ENCODE data around the gene CRABP1.
A peak's percentile ranks its signal among the peaks of the same experiment; 100 is the strongest.

CRABP1 gene

GRCh38 chr15:78347586-78348543 lies 7.7 kb downstream of the CRABP1 start:
- peak; percentile 55 for DNase-seq (ENCODE audit: low read depth, low spot score)

GRCh38 chr15:78350058-78350457 lies 9.9 kb downstream of the CRABP1 start:
- DNase-seq (ENCODE audit: low read depth, low spot score), result no peak

- DNase-seq (ENCODE audit: low read depth, low spot score), result no peak
Observed at GRCh38 chr15:78351539-78351938, 11.4 kb downstream of the CRABP1 start.

GRCh38 chr15:78353093-78353492 lies 12.9 kb downstream of the CRABP1 start:
- no peak for DNase-seq (ENCODE audit: low read depth, low spot score)

- DNase-seq (ENCODE audit: low read depth, low spot score), result no peak
Observed at GRCh38 chr15:78355177-78355576, 15.0 kb downstream of the CRABP1 start.

- no peak for DNase-seq (ENCODE audit: low read depth, low spot score)
Observed at GRCh38 chr15:78358102-78358870, 18.1 kb downstream of the CRABP1 start.

- no peak for DNase-seq (ENCODE audit: low read depth, low spot score)
Observed at GRCh38 chr15:78359041-78359808, 19.1 kb downstream of the CRABP1 start.

- DNase-seq (ENCODE audit: low read depth, low spot score), result peak; percentile 95
Observed at GRCh38 chr15:78360367-78360801, 20.2 kb downstream of the CRABP1 start.

- DNase-seq (ENCODE audit: low read depth, low spot score), result no peak
Observed at GRCh38 chr15:78360958-78361718, 21.0 kb downstream of the CRABP1 start.

- DNase-seq (ENCODE audit: low read depth, low spot score), result no peak
Observed at GRCh38 chr15:78361771-78362506, 21.8 kb downstream of the CRABP1 start.

- DNase-seq (ENCODE audit: low read depth, low spot score), result no peak
Observed at GRCh38 chr15:78362716-78363380, 22.7 kb downstream of the CRABP1 start.

GRCh38 chr15:78363381-78363734 lies 23.2 kb downstream of the CRABP1 start:
- no peak for DNase-seq (ENCODE audit: low read depth, low spot score)

- DNase-seq (ENCODE audit: low read depth, low spot score), result no peak
Observed at GRCh38 chr15:78364233-78364632, 24.1 kb downstream of the CRABP1 start.

GRCh38 chr15:78365917-78366316 lies 25.8 kb downstream of the CRABP1 start:
- DNase-seq (ENCODE audit: low read depth, low spot score), result no peak

GRCh38 chr15:78366342-78366741 lies 26.2 kb downstream of the CRABP1 start:
- no peak for DNase-seq (ENCODE audit: low read depth, low spot score)

- no peak for DNase-seq (ENCODE audit: low read depth, low spot score)
Observed at GRCh38 chr15:78368651-78369050, 28.5 kb downstream of the CRABP1 start.

GRCh38 chr15:78369161-78369560 lies 29.0 kb downstream of the CRABP1 start:
- DNase-seq (ENCODE audit: low read depth, low spot score), result no peak

GRCh38 chr15:78370013-78370412 lies 29.9 kb downstream of the CRABP1 start:
- no peak for DNase-seq (ENCODE audit: low read depth, low spot score)

- no peak for DNase-seq (ENCODE audit: low read depth, low spot score)
Observed at GRCh38 chr15:78372880-78373279, 32.7 kb downstream of the CRABP1 start.

Measured in ELF-1 (cell line).